SK-N-MC (cell line): ENCODE measurements around the gene ADH1C.
"Not testable (repeated sequence)": the region's sequence is repeated elsewhere in the genome, so short reads cannot be mapped to it uniquely, and the experiment has no call there.

Experiments used
- DNase-seq: peaks from one replicate; pipeline ENCODE4 v3.0.0-alpha.2; 2011; ENCODE audit warnings: low read depth, low spot score
- H3K27ac ChIP-seq: fragments of 200-600 bp; sonication (generic); 2 replicates; pipeline ENCODE4 v1.5.1; 2016; ENCODE audit warnings: mixed run types
- H3K36me3 ChIP-seq: fragments of 200-600 bp; sonication (generic); 2 replicates; pipeline ENCODE4 v1.6.1; 2017; ENCODE audit warnings: antibody characterized with exemption, low read length, mixed read lengths; ENCODE audit not compliant: insufficient read depth
- H3K4me3 ChIP-seq: fragments of 200-600 bp; sonication (generic); 2 replicates; pipeline ENCODE4 v1.5.1; 2016
- H3K9ac ChIP-seq: fragments of 200-600 bp; sonication (generic); 2 replicates; pipeline ENCODE4 v1.8.0; 2017; ENCODE audit warnings: mixed run types, mixed read lengths; ENCODE audit not compliant: insufficient read length
- H3K9me3 ChIP-seq: fragments of 200-600 bp; sonication (generic); 2 replicates; pipeline ENCODE4 v1.6.1; 2017; ENCODE audit warnings: low read depth, mild to moderate bottlenecking, antibody characterized with exemption, low read length, moderate library complexity, mixed read lengths
- EZH2 ChIP-seq: fragments of 200-600 bp; sonication (generic); IDR thresholded peaks from one replicate; pipeline ENCODE4 v1.6.1; 2017; ENCODE audit warnings: antibody characterized with exemption
- FOXP2 ChIP-seq: optimal IDR thresholded peaks from 2 replicates; pipeline ENCODE3; 2011; ENCODE audit warnings: mild to moderate bottlenecking, moderate library complexity; ENCODE audit not compliant: insufficient read depth; ENCODE audit errors: extremely low read length, control extremely low read depth
- POLR2AphosphoS5 ChIP-seq: IDR thresholded peaks from 2 replicates; pipeline ENCODE4 v1.6.1; 2012; ENCODE audit warnings: mild to moderate bottlenecking, low read depth, low read length, borderline replicate concordance

The ADH1C gene

GRCh38 chr4:99361899-99362275, 9.3 kb upstream of the ADH1C start:
- no peak overlapping the region for H3K27ac ChIP-seq
- H3K9ac ChIP-seq: no peak overlapping the region
- H3K9me3 ChIP-seq: no peaks in the 10 kb centered on the region
- TF ChIP-seq FOXP2 (no peak), EZH2 (no peak), POLR2AphosphoS5 (no peak)
- H3K4me3 ChIP-seq: no peak overlapping the region
- no peaks in the 10 kb centered on the region for H3K36me3 ChIP-seq
- no peak for DNase-seq

- no peaks in the 10 kb centered on the region for H3K36me3 ChIP-seq
- no peak overlapping the region for H3K27ac ChIP-seq
- no peaks in the 10 kb centered on the region for H3K9me3 ChIP-seq
- H3K9ac ChIP-seq: no peak overlapping the region
- TF ChIP-seq POLR2AphosphoS5 (no peak), EZH2 (no peak), FOXP2 (no peak)
- no peak overlapping the region for H3K4me3 ChIP-seq
- no peak for DNase-seq
Measured at GRCh38 chr4:99361268-99361898, 8.8 kb upstream of the ADH1C start.

GRCh38 chr4:99359480-99360204, 7.1 kb upstream of the ADH1C start:
- Histone ChIP-seq H3K36me3 (no peaks in the 10 kb centered on the region), H3K9ac (no peak overlapping the region), H3K9me3 (no peaks in the 10 kb centered on the region), H3K4me3 (no peak overlapping the region), H3K27ac (no peak overlapping the region)
- TF ChIP-seq POLR2AphosphoS5 (no peak), EZH2 (no peak), FOXP2 (no peak)
- DNase-seq: no peak

- no peak for DNase-seq
- TF ChIP-seq FOXP2 (no peak), POLR2AphosphoS5 (no peak), EZH2 (no peak)
- Histone ChIP-seq H3K36me3 (no peaks in the 10 kb centered on the region), H3K9ac (no peak overlapping the region), H3K27ac (no peak overlapping the region), H3K9me3 (no peaks in the 10 kb centered on the region), H3K4me3 (no peak overlapping the region)
Measured at GRCh38 chr4:99357948-99358347, 5.4 kb upstream of the ADH1C start.

GRCh38 chr4:99356992-99357391, 4.4 kb upstream of the ADH1C start:
- Histone ChIP-seq H3K9me3 (no peaks in the 10 kb centered on the region), H3K27ac (no peak overlapping the region), H3K4me3 (no peak overlapping the region), H3K9ac (no peak overlapping the region), H3K36me3 (no peaks in the 10 kb centered on the region)
- DNase-seq: no peak
- TF ChIP-seq EZH2: no peak
- TF ChIP-seq POLR2AphosphoS5: no peak
- TF ChIP-seq FOXP2: no peak

- not testable (repeated sequence) for H3K9me3 ChIP-seq, H3K4me3 ChIP-seq, H3K27ac ChIP-seq, H3K36me3 ChIP-seq, H3K9ac ChIP-seq, DNase-seq
Measured at GRCh38 chr4:99356149-99356548, 3.6 kb upstream of the ADH1C start.

GRCh38 chr4:99351487-99351886, 1.1 kb downstream of the ADH1C start:
- TF ChIP-seq FOXP2 (no peak), EZH2 (no peak), POLR2AphosphoS5 (no peak)
- no peak overlapping the region for H3K9ac ChIP-seq
- DNase-seq: no peak
- H3K4me3 ChIP-seq: no peak overlapping the region
- H3K36me3 ChIP-seq: no peaks in the 10 kb centered on the region
- H3K27ac ChIP-seq: no peak overlapping the region
- H3K9me3 ChIP-seq: no peaks in the 10 kb centered on the region

GRCh38 chr4:99349338-99349737, 3.2 kb downstream of the ADH1C start:
- DNase-seq: no peak
- TF ChIP-seq FOXP2 (no peak), EZH2 (no peak), POLR2AphosphoS5 (no peak)
- Histone ChIP-seq H3K9me3 (no peaks in the 10 kb centered on the region), H3K36me3 (no peaks in the 10 kb centered on the region), H3K27ac (no peak overlapping the region), H3K9ac (no peak overlapping the region), H3K4me3 (no peak overlapping the region)

- DNase-seq, H3K36me3 ChIP-seq, H3K9me3 ChIP-seq, H3K9ac ChIP-seq, H3K27ac ChIP-seq, H3K4me3 ChIP-seq: not testable (repeated sequence)
Measured at GRCh38 chr4:99342624-99343023, 9.9 kb downstream of the ADH1C start.
